ENCODE results near the gene MBP.

- TF ChIP-seq E2F1 (CRISPR knock-in tag; IDR thresholded peaks at IDR 0.05) (no peak), ARNT (IDR thresholded peaks at IDR 0.05) (no peak), PHF8 (CRISPR knock-in tag; IDR thresholded peaks at IDR 0.05) (no peak), ZNF549 (CRISPR knock-in tag; IDR thresholded peaks at IDR 0.05) (no peak), POLR2A (IDR thresholded peaks at IDR 0.05; ENCODE audit: insufficient read depth in 1 of 2, low read depth in 2 of 2, low read length in 2 of 2) (no peak), NCOA1 (CRISPR knock-in tag; IDR thresholded peaks at IDR 0.05) (no peak), ZFP36L1 (CRISPR knock-in tag; IDR thresholded peaks at IDR 0.05) (no peak), ZNF232 (CRISPR knock-in tag; IDR thresholded peaks at IDR 0.05; ENCODE audit: borderline replicate concordance) (no peak), TAF1 (CRISPR knock-in tag; IDR thresholded peaks at IDR 0.05) (no peak), HNRNPL (IDR thresholded peaks at IDR 0.05; ENCODE audit: low read depth, low read length) (no peak)
These were observed 54.5 kb downstream of the MBP start for GRCh38 chr18:77077941-77078689.

Data from HepG2 (cell line).